ENCODE results near the gene RABGGTA.
"Not testable (repeated sequence)": the region's sequence is repeated elsewhere in the genome, so short reads cannot be mapped to it uniquely, and the experiment has no call there.

RABGGTA gene

DNA sequence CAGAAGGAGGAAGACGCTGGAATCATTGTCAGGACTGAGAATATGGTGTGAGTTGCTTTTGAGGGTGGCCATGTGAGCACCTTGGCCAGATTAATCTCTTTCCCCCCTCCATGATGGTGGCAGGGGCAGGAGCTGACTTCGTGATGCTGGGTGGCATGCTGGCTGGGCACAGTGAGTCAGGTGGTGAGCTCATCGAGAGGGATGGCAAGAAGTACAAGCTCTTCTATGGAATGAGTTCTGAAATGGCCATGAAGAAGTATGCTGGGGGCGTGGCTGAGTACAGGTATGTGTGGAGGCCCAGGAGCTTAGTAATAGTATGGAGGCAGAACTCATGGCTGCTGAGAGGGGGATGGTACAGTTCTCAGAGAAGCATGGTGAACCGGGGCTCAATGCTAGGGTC lies 33.3 kb downstream of the RABGGTA start:
- no peak for DNase-seq

GRCh38 chr14:24237463-24237955 lies 33.9 kb downstream of the RABGGTA start:
- no peak for DNase-seq

- no peak for DNase-seq
These were observed 34.5 kb downstream of the RABGGTA start for GRCh38 chr14:24236689-24237462.

DNA sequence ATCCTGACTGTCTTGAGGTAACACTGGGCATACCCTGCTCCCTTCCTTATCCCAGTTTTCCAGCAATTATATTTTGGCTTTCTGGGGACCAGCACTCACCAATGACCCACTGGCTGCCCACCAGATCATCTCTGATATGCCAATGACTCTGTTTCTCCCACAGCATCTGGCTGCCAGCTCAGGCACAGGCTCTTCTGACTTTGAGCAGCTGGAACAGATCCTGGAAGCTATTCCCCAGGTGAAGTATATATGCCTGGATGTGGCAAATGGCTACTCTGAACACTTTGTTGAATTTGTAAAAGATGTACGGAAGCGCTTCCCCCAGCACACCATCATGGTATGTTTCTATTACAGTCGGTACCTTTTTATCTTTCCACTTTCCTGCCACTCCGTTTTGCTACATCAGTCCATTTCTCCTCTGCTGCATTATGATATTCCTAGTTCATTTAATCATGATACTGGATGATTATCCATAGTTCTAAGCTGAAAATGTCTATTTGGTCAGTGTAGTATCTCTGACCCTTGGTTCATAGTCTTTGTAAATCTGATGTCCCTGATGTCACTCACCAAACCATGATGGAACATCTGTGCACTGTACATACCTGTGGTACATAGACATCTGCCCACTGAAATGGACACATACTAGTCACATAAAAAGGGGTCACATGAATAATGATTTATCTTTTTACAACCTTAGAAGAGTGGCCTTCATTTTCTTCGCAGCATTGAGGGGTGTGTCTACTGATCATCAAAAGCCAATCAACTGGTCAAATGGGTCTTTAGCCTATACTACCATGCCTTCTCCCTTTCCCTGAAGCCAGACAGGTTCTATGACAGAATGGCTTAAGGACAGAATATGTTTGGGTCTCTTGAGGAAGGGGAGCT lies 35.4 kb downstream of the RABGGTA start:
- no peak for DNase-seq

GRCh38 chr14:24234095-24235005 lies 37.0 kb downstream of the RABGGTA start:
- DNase-seq: no peak

DNA sequence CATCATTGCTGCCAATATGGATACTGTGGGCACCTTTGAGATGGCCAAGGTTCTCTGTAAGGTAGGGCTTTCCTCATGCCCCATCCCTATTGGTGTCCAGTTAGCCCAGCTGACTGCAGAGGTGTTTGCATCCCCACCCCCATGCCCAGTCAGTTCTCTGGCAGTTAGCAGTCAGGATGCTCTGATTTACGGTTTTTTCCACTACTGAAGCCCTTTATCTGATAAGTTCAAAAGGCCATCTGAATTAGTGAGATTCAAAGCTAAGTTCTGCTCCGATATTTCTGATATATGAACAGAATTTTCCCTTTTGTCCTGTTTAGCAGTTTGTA lies 37.9 kb downstream of the RABGGTA start:
- no peak for DNase-seq

DNA sequence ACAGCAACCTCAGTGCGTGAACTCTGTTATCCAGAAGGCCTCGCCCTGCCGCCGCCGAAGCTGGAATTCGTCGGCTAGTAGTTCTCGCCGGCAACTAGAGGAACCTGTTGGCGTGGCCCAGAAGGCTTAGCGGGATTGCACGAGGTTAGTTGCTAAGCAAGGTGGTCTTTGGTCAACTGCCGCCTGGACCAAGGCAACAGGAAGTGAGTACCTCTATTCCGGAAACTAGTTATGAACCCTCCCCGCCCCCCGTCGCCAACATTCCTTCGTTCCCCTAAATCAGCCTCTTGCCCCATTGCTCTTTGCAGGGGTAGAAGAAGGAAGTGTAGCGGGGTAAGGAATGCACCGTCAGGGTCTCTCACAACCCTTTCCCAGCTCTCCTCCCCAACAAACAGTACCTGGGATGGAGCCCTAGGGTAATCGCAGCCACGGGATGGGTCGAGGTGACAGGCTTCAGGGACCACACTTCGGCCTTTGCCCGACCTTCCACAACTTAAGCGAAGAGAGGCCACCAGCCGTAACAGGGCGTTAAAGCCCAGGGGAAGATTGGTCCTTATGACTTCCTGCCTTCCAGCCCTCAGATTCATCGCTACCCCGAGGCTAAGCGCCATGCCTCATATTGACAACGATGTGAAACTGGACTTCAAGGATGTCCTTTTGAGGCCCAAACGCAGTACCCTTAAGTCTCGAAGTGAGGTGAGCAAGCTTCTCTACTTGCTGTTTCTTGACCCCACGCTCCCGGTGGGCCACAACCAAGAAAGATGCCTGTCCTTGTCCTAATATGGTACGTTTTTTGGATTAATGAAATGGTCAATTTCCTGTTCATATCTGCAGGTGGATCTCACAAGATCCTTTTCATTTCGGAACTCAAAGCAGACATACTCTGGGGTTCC lies 38.5 kb downstream of the RABGGTA start, which contains the start of gene GMPR2:
Gene GMPR2, plus strand, starts transcription at position 285 of the 893 bp plus-strand sequence. Its CDS starts 325 bp downstream, at position 610.
- no peak for DNase-seq

- DNase-seq: peak; percentile 89
These were observed 39.2 kb downstream of the RABGGTA start, which contains the start of gene NEDD8 for GRCh38 chr14:24232121-24232644. Gene NEDD8, minus strand, starts transcription at chr14:24232367. Its CDS starts 100 bp downstream, at chr14:24232267.

GRCh38 chr14:24231263-24232120 lies 39.9 kb downstream of the RABGGTA start:
- peak; percentile 40 for DNase-seq

DNA sequence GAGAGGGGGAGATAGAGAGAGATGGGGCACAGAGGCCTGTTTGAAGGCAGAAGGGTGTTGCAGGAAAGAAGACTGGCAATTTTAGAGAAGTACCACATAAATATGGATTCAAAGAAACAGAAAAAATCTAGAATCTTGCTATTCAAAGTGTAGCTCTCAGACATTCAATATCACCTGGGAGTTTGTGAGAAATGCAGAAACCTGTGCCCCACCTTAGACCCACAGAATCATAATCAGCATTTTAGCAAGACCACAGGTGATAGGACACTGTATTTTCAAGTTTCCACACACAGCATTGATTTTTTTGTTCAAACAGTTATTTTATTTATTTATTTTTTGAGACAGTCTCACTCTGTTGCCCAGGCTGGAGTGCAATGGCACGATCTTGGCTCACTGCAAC lies 42.5 kb downstream of the RABGGTA start:
- DNase-seq: no peak

DNA sequence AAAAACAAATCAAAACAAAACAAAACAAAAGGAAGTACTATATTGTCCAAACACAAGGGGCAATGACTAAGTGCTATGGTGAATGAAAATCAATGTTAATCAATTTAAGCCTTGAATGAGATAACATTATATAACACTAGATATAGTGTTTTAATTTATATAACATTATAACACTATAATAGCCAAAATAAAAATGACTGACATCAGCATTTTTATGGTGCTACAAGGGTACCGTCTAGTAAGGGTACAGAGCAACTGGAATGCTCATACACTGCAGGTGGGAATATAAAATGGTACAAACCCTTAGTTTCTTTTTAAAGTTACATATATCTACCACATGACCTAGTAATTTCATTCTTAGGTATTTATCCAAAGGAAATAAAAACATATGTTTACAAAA lies 44.9 kb downstream of the RABGGTA start:
- no peak for DNase-seq

DNA sequence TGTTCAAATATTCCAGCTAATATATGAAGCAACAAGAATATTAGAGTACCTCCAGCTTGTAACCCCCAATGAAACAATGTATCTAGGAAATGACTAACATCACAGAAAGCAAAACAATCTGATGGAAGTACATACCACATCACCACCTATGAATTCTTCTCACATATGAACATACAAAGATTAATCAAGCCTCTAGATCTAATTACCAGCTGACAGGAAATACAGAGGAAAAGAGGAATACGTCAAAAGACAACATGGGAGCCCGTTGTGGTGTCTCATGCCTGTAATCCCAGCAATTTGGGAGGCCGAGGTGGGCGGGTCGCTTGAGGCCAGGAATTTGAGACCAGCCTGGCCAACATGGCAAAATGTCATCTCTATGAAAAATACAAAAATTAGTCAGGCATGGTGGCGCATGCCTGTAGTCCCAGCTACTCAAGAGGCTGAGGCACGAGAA lies 46.8 kb downstream of the RABGGTA start:
- no peak for DNase-seq

DNA sequence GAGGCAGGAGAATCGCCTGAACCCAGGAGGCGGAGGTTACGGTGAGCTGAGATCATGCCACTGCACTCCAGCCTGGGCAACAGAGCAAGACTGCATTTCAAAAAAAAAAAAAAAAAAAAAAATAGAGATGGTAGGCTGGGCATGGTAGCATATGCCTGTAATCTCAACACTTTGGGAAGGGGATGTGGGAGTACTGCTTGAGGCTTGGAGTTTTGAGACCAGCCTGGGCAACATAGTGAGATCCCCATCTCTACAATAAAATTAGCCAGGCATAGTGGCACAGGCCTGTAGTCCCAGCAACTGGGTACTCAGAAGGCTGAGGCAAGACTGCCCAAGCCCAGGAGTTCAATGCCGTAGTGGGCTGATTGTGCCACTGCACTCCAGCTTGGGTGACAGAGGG lies 48.4 kb downstream of the RABGGTA start:
- DNase-seq: not testable (repeated sequence)

GRCh38 chr14:24219521-24219920 lies 51.9 kb downstream of the RABGGTA start:
- no peak for DNase-seq

DNA sequence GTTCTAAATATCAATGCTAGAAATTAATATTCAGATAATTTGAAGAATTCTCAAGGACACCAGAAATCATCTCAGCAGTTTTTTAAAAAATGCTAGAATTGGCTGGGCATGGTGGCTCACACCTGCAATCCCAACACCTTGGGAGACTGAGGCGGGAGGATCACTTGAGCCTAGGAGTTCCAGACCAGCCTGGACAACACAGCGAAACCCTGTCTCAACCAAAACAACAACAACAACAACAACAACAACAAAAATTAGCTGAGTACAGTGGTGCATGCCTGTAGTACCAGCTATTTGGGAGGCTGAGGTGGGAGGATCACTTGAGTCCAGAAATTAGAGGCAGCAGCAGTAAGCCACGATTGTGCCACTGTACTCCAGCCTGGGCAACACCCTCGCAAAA lies 52.3 kb downstream of the RABGGTA start:
- no peak for DNase-seq

DNA sequence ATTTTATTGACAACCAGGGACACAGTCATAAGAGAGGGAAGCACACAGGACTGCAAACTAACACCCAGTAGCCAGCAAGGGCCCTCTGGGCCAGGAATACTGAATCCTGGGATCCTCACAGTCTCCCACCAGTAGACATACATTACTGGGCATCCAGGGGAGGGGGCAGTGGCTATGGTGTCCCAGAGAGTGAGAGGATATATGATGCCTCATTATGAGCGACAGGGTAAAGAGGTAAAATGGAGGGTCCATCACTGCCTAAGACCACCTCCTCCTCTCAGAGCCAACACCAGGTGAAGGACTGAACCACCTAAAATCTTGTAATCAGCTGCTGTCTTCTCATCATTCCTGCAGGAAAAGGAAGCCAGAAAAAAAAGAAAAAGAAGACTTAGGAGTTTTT lies 54.5 kb downstream of the RABGGTA start:
- not testable (repeated sequence) for DNase-seq

GRCh38 chr14:24216345-24216699 lies 55.1 kb downstream of the RABGGTA start:
- no peak for DNase-seq
